Measurements from ENCODE around the gene CNTNAP2.

- TF ChIP-seq YY1 (IDR thresholded peaks at IDR 0.05; ENCODE audit: insufficient read depth, insufficient read length) (no peak), ZNF274 (IDR thresholded peaks at IDR 0.05; ENCODE audit: low read depth, low read length) (no peak)
Measured at GRCh38 chr7:146528581-146528980, 412.0 kb downstream of the CNTNAP2 start.
